Measurements from ENCODE around the gene RIOK1. TPM values are rescaled to one million over a fixed set of nuclear protein-coding genes. Genes with fewer than 3 reads are reported as not detected.
A peak's percentile ranks its signal among the peaks of the same experiment; 100 is the strongest.

Gene RIOK1
- total and polyA plus RNA-seq, 2 of the 13 experiments (the other 11 are each of a cell fraction or from before 2014, with no cell fraction given) = 9.4 to 37.8 TPM

GRCh38 chr6:7426447-7427169 is 37.0 kb downstream of the RIOK1 start (continued):
- TF ChIP-seq KAT2B (IDR thresholded peaks at IDR 0.05; ENCODE audit: borderline replicate concordance, low read depth, low read length) (no peak), SIN3B (IDR thresholded peaks at IDR 0.05; ENCODE audit: low read length) (no peak), POLR2A (IDR thresholded peaks at IDR 0.05; ENCODE audit: insufficient read depth in 1 of 2, low read depth in 2 of 2, low read length in 2 of 2) (peak; percentile 82 to 97), MAF1 (CRISPR knock-in tag; IDR thresholded peaks at IDR 0.05; ENCODE audit: borderline replicate concordance) (no peak), FLYWCH1 (CRISPR knock-in tag; IDR thresholded peaks at IDR 0.05) (no peak), DNMT1 (CRISPR knock-in tag; IDR thresholded peaks at IDR 0.05) (no peak), CERS6 (CRISPR knock-in tag; IDR thresholded peaks at IDR 0.05) (no peak), GPN1 (CRISPR knock-in tag; IDR thresholded peaks at IDR 0.05; ENCODE audit: borderline replicate concordance) (no peak), ZSCAN25 (CRISPR knock-in tag; IDR thresholded peaks at IDR 0.05) (no peak; the same call in 1 of the 2 replicates), RAD51 (IDR thresholded peaks at IDR 0.05; ENCODE audit: borderline replicate concordance) (no peak), LRRFIP1 (CRISPR knock-in tag; conservative IDR thresholded peaks at IDR 0.05) (no peak), PHB2 (IDR thresholded peaks at IDR 0.05; ENCODE audit: partially characterized antibody) (no peak), HOMEZ (CRISPR knock-in tag; IDR thresholded peaks at IDR 0.05; ENCODE audit: low read depth) (peak; percentile 71; the same call in 1 of the 2 replicates), RNF219 (CRISPR knock-in tag; IDR thresholded peaks at IDR 0.05) (no peak), KAT8 (CRISPR knock-in tag; IDR thresholded peaks at IDR 0.05) (no peak), RBAK (CRISPR knock-in tag; IDR thresholded peaks at IDR 0.05) (no peak), CHD2 (IDR thresholded peaks at IDR 0.05; ENCODE audit: low read depth, low read length) (no peak), HOXA7 (CRISPR knock-in tag; IDR thresholded peaks at IDR 0.05) (no peak), HOXA5 (CRISPR knock-in tag; IDR thresholded peaks at IDR 0.05) (no peak), TIGD3 (CRISPR knock-in tag; IDR thresholded peaks at IDR 0.05; ENCODE audit: borderline replicate concordance) (no peak), ZSCAN21 (CRISPR knock-in tag; IDR thresholded peaks at IDR 0.05; ENCODE audit: borderline replicate concordance) (0 out of 2 replicates have a peak, but pooled peaks have one; percentile 37), MXI1 (IDR thresholded peaks at IDR 0.05; ENCODE audit: borderline replicate concordance, low read depth, low read length) (peak; percentile 32; the same call in 1 of the 3 replicates), ZNF772 (CRISPR knock-in tag; IDR thresholded peaks at IDR 0.05) (no peak)

All from HepG2 (cell line).